RPMI7951 (cell line): ENCODE measurements around the gene SOS1. TPM values are rescaled to one million over a fixed set of nuclear protein-coding genes. Genes with fewer than 3 reads are reported as not detected.
"Not testable (repeated sequence)": the region's sequence is repeated elsewhere in the genome, so short reads cannot be mapped to it uniquely, and the experiment has no call there.

Experiments used
- DNase-seq: peaks from one replicate; pipeline ENCODE4 v3.0.0-alpha.2; 2012; ENCODE audit warnings: low read depth
- total RNA-seq: library from RNA; depleted of rRNA; stranded (reverse); fragments of >200 nt; shearing (Covaris generic); gene quantifications from 2 replicates; pipeline ENCODE4 v1.2.3, GENCODE V29; 2014

Gene SOS1
- total RNA-seq, 1 experiment from 2014 or later: 17.8 TPM

DNA sequence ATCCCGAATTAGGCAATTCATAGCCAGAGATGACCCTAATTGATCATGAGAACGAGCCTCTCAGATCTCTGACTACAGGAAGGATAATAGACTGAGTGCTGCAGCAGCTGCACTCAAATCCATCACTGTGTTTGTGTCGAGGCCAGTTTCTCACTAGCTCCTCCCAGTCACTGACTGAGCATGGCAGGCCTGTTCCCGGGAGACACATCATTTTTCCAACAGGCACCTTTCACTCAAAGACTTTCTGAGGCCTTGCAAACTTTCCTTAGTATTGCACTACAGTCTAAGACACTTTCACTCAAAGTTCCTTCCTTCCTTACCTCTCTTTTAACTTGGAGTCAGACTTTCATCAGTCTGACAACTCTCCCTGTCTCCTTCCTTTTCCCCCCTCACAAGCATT is 13.7 kb downstream of the SOS1 start:
- DNase-seq: no peak

DNA sequence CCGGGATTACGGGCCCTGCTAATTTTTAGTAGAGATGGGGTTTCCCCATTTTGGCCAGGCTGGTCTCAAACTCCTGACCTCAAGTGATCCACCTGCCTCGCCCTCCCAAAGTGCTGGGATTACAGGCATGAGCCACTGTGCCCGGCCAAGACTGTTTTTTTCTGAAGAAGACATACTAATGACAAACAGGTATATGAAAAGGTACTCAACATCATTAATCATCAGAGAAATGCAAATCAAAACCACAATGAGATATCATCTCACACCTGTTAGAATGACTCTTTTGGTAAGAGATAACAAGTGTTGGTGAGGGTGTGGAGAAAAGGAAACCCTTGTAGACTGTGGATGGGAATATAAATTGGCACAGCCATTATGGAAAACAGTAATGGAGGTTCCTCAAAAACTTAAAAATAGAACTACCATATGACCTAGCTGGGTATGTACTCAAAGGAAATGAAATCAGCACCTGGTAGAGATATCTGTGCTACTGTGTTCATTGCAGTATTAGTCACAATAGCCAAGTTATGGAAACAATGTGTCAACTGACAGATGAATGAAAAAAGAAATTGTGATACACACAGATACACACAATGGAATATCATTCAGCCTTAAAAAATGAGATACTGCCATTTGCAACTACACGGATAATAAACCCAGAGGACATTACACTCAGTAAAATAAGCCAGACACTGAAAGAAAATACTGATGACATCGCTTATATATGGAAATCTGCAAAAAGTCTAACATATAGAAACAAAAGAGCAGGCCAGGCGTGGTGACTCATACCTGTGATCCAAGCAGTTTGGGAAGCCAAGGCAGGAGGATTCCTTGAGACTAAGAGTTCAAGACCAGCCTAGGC is 20.8 kb downstream of the SOS1 start:
- DNase-seq: no peak

DNA sequence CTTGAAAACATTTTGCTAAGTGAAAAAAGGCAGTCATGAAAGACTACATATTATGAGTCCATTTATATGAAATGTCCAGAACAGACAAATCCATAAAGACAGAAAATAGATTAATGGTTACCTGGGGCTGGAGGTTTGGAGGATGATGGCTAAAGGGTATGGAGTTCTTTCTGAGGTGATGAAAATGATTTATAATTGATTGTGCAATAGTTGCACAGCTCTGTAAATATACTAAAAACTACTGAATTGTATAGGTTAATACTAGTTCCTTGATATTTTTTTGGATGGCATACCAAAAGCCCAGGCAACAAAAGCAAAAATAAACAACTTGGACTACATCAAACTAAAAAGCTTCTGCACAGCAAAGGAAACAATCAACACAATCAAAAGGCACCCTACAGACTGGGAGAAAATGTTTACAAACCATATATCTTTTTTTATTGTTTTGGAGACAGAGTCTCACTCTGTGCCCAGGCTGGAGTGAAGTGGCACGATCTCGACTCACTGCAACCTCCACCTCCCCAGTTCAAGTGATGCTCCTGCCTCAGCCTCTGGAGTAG is 21.5 kb downstream of the SOS1 start:
- DNase-seq: no peak

GRCh38 chr2:39095624-39096023 is 25.2 kb downstream of the SOS1 start:
- no peak for DNase-seq

DNA sequence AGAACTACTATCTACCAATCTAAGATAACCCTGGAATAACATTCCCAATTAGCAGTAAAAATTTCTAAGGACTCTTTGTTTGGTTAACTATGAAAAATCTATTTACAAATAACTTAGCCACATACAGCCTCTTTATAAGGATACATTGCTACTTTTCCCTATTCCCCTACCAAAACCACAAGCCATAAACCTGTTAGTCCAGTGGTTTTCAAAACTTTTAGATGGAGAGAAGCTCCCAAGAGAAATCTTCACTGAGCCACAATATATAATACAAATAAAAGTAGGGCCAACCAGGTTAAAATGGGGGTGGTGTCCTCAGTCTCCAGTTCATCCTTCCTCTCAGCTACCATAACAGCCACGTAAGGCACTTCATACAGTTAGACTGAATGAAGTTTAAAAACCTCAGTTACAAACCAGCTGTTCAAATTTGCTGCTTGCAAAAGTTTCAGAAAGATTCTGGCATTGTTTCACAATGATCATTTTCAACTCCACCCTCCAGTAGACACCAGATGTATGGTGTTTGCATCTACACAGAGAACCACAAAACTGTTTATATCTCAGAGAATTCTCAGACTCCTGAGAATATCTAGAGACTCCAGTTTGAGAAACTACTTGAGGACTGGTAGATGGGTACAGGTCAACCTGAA is 26.0 kb downstream of the SOS1 start:
- DNase-seq: peak; percentile 8

DNA sequence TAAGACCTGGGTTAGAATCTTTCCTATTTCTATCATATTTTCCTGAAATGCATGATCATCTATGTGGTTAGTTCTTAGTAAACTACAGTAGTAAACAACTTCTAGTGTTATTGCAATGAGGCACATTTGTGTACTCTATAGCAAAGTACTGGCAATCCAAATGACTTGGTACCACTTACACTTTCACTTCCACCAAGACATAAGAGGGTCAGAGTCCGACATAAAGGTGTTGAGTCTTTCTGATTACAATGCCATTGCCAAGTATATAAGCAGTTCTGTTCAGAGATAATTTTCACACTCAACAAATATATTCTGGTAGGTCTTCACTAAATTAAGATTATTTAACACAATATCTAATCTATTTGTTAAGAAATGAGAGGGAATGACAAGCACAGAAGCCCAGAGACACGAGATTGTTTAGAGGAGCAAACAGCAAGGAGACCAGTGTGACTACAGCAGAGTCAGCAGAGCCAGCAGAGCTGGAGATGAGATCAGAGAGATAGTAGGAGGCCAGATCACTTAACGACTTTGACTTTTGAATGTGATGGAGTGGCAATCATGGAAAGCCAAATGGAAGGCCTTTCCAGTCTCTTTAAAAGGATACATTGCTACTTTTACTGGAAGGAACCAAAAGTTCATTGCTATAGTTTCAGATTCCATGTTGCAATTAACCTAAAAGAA is 27.5 kb downstream of the SOS1 start:
- no peak for DNase-seq

DNA sequence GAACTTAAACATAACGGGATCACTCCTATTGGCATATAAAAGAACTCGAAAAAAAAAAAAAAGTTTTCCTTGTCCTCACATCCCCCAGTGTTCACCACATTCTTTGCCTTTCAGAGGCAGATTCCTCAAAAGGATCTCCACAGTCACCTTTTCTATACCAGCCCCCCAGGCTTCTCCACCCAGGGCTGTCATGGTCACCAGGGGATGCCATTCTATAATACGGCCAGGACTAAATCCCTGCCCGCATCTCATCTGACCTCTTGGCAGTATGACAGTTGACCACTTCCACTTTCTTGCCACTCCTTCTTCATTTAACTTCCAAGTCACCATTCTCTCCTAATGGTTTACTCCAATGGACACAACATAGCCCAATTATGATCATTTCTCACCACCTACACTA is 29.3 kb downstream of the SOS1 start:
- no peak for DNase-seq

DNA sequence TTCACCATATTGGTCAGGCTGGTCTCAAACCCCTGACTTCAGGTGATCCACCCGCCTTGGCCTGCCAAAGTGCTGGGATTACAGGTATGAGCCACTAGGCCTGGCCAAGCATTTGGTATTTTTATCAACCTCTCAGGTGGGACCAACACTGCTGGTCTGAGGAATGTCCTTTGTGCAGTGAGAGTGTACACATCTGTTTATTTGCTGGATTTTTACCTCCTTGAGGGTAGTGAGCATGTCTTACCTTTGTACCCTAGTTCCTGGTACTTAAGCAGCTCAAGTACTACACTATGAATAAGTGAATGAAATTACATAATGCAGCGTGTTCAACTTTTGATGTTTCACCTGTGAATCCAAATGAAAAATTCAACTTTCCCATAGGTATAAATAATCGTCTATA is 29.8 kb downstream of the SOS1 start:
- no peak for DNase-seq

DNA sequence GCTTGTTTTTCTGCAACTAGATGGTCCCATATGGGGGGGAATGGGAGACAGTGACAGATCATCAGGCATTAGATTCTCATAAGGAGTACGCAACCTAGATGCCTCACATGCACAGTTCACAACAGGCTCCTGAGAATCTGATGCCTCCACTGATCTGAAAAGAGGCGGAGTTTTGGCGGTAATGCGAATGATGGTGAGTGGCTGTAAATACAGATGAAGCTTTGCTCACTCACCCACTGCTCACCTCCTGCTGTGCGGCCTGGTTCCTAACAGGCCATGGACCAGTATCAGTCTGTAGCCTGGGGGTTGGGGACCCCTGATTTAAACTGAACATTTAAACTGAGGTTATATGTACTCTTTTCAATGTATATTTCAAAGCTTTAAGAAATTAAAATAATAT is 40.7 kb downstream of the SOS1 start:
- DNase-seq: no peak

GRCh38 chr2:39069890-39070465 is 50.9 kb downstream of the SOS1 start:
- DNase-seq: no peak

GRCh38 chr2:39069136-39069515 is 51.7 kb downstream of the SOS1 start:
- DNase-seq: no peak

DNA sequence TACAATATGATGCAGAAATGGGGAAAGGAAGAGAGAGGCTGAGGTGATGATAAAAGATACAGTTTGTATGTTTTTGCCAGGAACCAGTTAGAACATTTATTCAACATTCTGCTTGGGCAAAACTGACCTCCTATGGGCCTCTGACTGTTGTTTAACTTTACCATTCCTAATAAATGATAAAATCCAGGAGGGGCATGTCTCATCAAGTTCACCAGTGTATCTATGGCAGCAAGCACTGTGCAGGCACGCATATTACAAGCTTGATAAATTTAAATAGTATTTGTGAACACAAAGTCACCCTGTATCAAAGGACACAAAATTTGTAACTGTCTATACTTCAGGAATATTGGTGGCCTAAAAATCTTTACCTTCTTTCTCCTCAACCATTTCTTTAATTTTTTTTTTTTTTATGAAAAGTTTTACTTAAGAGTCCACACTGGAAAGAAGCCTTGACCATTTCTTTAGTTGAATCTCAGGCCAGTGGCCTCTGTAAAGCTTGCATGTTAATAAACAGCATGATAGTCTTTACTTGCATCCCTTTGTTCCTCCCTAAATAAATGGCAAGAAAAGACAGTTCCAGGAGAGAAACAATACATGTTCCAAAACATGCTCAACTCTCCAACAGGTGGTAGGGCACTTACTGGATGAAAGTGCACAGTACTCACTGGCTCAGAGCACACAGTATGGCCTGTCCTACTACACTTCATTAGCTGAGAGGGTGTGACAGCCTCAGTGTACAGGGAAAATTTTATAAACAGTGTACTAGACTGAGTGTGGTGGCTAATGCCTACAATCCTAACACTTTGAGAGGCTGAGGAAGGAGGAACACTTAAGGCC is 52.3 kb downstream of the SOS1 start:
- DNase-seq: no peak

- DNase-seq: no peak
Measured at GRCh38 chr2:39065616-39066015, 55.2 kb downstream of the SOS1 start.

DNA sequence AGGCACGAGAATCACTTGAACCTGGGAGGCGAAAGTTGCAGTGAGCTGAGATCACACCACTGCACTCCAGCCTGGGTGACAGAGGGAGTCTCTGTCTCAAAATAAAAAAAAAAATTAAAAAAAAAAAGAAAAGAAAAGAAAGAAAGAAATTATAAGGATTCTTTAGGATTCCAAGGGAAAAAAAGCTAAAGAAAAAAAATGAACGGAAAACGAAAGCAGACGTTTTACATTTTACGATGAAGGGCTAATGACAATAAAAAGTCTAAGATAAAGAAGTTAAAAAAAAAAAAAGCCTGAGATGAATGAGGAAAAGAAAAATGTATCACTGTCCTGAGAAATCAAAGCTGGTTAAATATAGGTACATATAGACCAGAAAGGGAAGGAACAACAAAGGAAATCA is 58.5 kb downstream of the SOS1 start:
- DNase-seq: no peak

GRCh38 chr2:39061280-39061679 is 59.6 kb downstream of the SOS1 start:
- no peak for DNase-seq

DNA sequence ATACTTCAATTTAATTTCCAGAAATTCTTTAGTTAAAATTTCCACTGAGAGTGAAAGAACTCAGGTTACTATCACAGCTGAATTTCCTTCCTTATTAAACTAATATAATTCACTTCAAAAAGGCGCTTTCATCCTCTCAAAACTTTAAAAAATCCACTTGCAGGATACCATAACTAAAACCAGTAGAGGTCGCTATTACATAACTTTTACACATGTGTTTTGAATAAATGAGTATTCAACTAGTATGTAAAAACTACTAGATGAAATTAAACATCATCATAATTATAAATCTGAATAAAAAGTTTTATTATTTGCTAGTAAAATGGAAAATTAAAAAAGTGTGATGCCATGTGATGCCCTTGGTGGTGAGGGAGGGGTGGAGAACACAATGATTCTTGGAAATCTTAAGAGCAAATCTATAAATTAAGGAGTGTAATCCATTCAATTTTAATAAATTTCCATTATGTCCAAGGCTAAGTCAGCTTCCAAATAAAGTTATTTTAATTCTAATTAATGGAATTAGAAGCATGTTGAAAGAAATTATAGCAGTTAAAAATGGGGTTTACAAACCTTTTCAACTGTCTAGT is 61.4 kb downstream of the SOS1 start:
- peak; percentile 39 for DNase-seq

DNA sequence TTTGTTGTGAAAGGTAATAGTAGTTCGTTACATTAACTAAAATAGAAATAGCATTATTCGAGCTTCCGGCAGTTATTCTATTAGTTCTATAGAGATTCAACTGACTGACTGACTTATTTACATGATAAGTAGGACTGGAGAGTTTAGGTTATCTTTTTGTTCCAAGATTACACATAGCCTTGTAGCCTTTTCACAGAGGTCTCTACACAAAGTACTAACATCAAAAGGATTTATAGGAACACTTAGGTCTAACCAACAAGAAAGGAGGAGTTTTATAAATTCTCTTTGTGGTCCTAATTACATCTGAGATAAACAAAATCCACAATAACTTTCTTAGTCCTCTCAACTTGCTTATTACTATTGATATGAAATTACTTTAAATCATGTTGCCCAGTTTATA is 62.8 kb downstream of the SOS1 start:
- DNase-seq: no peak

- DNase-seq: not testable (repeated sequence)
Measured at GRCh38 chr2:39052665-39053064, 68.2 kb downstream of the SOS1 start.

- DNase-seq: no peak
Measured at GRCh38 chr2:39050109-39050508, 70.7 kb downstream of the SOS1 start.

GRCh38 chr2:39039072-39039471 is 81.8 kb downstream of the SOS1 start:
- DNase-seq: no peak

- no peak for DNase-seq
Measured at GRCh38 chr2:39033980-39034379, 86.9 kb downstream of the SOS1 start.
